K562 (cell line): Measurements from ENCODE around the gene CACTIN. TPM values are rescaled to one million over a fixed set of nuclear protein-coding genes. Genes with fewer than 3 reads are reported as not detected.
A peak's percentile ranks its signal among the peaks of the same experiment; 100 is the strongest.

ENCODE experiments used
- ATAC-seq: fragments of 200-7000 bp; cut with Tn5 transposase; 3 replicates; pipeline ENCODE4 v1.9.1; 2020; ENCODE audit warnings: moderate library complexity
- BruUV-seq: library from RNA; stranded (reverse); fragments of 400-500 nt; replicated peaks from 2 replicates; lab custom pipeline; 2021; lab: Mats Ljungman, UMichigan
- CTCF ChIA-PET: fragments of 300-600 bp; formaldehyde crosslinking; extraction: SDS; loops from one replicate; lab custom pipeline; 2021; ENCODE audit warnings: low intra/inter-chr PET ratio; lab: Yijun Ruan, JAX
- POLR2A ChIA-PET: fragments of 300-600, 350-650 bp; sonication (Branson Sonifier 250); formaldehyde crosslinking; extraction: SDS; loops from one replicate; lab custom pipeline; 2021; ENCODE audit warnings: antibody characterized with exemption, inconsistent platforms; lab: Yijun Ruan, JAX
- DNase-seq, 4 experiments: peaks; one replicate each; pipeline versions ENCODE4 v3.0.0 to v3.0.0-alpha.2; 2011 to 2018; ENCODE audit warnings: low spot score in 3 of 4, mixed read lengths in 3 of 4; ENCODE audit errors: extremely low read depth in 1 of 4
- FAIRE-seq: peaks from 2 replicates; lab custom pipeline; 2011; peaks lifted over from hg19 to GRCh38; lab: Jason Lieb, UNC
- H2AFZ ChIP-seq: 2 replicates; pipeline ENCODE4 v1.6.0; 2011; ENCODE audit warnings: low read depth, low read length, control low read depth, inconsistent platforms
- H3K27ac ChIP-seq: fragments of 200-600 bp; 3 replicates; pipeline ENCODE4 v1.8.0; 2011; ENCODE audit warnings: low read depth, mild to moderate bottlenecking, control low read depth, inconsistent platforms, low read length, moderate library complexity, mixed read lengths; ENCODE audit errors: extremely low read depth
- H3K27me3 ChIP-seq, 2 experiments: fragments of 300-600 bp in 1 of 2; 2 replicates in 1 of 2; 3 replicates in 1 of 2; pipeline versions ENCODE4 v1.6.0 to v1.8.0; 2011; ENCODE audit warnings: inconsistent platforms in 2 of 2, low read length in 2 of 2, mild to moderate bottlenecking in 1 of 2, mixed read lengths in 1 of 2, moderate library complexity in 1 of 2; ENCODE audit not compliant: control insufficient read depth in 2 of 2, insufficient read depth in 2 of 2
- H3K36me3 ChIP-seq: fragments of 300-600 bp; 3 replicates; pipeline ENCODE4 v1.8.0; 2011; ENCODE audit warnings: mild to moderate bottlenecking, low read length, inconsistent platforms; ENCODE audit not compliant: control insufficient read depth, insufficient read depth
- H3K4me1 ChIP-seq, 2 experiments: fragments of 200-600 bp in 1 of 2; replicated peaks in 1 of 2; 2 replicates in 1 of 2; 3 replicates in 1 of 2; pipeline versions ENCODE4 v1.5.1 to v1.8.0; 2011; ENCODE audit warnings: inconsistent platforms in 2 of 2, low read length in 2 of 2, mild to moderate bottlenecking in 1 of 2, mixed read lengths in 1 of 2, moderate library complexity in 1 of 2; ENCODE audit not compliant: control insufficient read depth in 2 of 2, insufficient read depth in 2 of 2
- H3K4me2 ChIP-seq: 2 replicates; pipeline ENCODE4 v1.6.1; 2011; ENCODE audit warnings: low read length, control low read depth, inconsistent platforms, mixed read lengths; ENCODE audit not compliant: insufficient read depth
- H3K4me3 ChIP-seq: fragments of 200-600 bp; sonication (generic), shearing (Covaris generic); 2 replicates; pipeline ENCODE4 v1.5.1; 2016; ENCODE audit warnings: control low read depth, inconsistent platforms
- H3K79me2 ChIP-seq: fragments of 200-600 bp; 3 replicates; pipeline ENCODE4 v1.8.0; 2011; ENCODE audit warnings: low read length, inconsistent platforms; ENCODE audit not compliant: control insufficient read depth, insufficient read depth
- H3K9ac ChIP-seq, 2 experiments: 2 replicates each; pipeline versions ENCODE4 v1.6.0 to v1.6.1; 2011; ENCODE audit warnings: low read depth in 2 of 2, low read length in 2 of 2, control low read depth in 1 of 2, inconsistent platforms in 1 of 2, mild to moderate bottlenecking in 1 of 2, mixed read lengths in 1 of 2; ENCODE audit not compliant: insufficient read depth in 1 of 2
- H3K9me1 ChIP-seq: one replicate; pipeline ENCODE4 v1.6.0; 2011; ENCODE audit warnings: inconsistent platforms, mild to moderate bottlenecking, low read length, moderate library complexity; ENCODE audit not compliant: control insufficient read depth, insufficient read depth
- H3K9me3 ChIP-seq: replicated peaks from 2 replicates; pipeline ENCODE4 v1.5.1; 2011; ENCODE audit warnings: low read depth, low read length, inconsistent platforms; ENCODE audit not compliant: control insufficient read depth, insufficient read depth
- H4K20me1 ChIP-seq: replicated peaks from 2 replicates; pipeline ENCODE4 v1.6.1; 2011; ENCODE audit warnings: low read length, inconsistent platforms, mixed read lengths; ENCODE audit not compliant: control insufficient read depth, insufficient read depth
- ARID1B ChIP-seq: fragments of 450-650 bp; IDR thresholded peaks from 2 replicates; pipeline ENCODE4 v1.6.1; 2016; ENCODE audit warnings: antibody characterized with exemption, mild to moderate bottlenecking, inconsistent platforms
- DEAF1 ChIP-seq: fragments of 450-650 bp; formaldehyde crosslinking; IDR thresholded peaks from 2 replicates; pipeline ENCODE4 v1.4.0; 2020; ENCODE audit warnings: mild to moderate bottlenecking, moderate library complexity
- DLX4 ChIP-seq: fragments of 250-450 bp; sonication (Bioruptor Pico); IDR thresholded peaks from 2 replicates; pipeline ENCODE4 v1.6.1; 2021; ENCODE audit warnings: mild to moderate bottlenecking
- ESRRB ChIP-seq: fragments of 250-450 bp; sonication (Bioruptor Pico); IDR thresholded peaks from 2 replicates; pipeline ENCODE4 v1.5.0; 2020; ENCODE audit warnings: mild to moderate bottlenecking, moderate library complexity, borderline replicate concordance
- GMEB1 ChIP-seq: fragments of 250-450 bp; sonication (Bioruptor Pico); IDR thresholded peaks from 2 replicates; pipeline ENCODE4 v1.4.0; 2020; ENCODE audit warnings: mild to moderate bottlenecking
- HDAC1 ChIP-seq, 2 experiments: fragments of 450-650 bp; IDR thresholded peaks; 2 replicates each; pipeline ENCODE4 v1.6.1; 2016 to 2017; ENCODE audit warnings: inconsistent platforms in 1 of 2, mild to moderate bottlenecking in 1 of 2, moderate library complexity in 1 of 2
- HDAC2 ChIP-seq: fragments of 450-650 bp; IDR thresholded peaks from 2 replicates; pipeline ENCODE4 v1.6.1; 2016; ENCODE audit warnings: mild to moderate bottlenecking
- REST ChIP-seq, 2 experiments: fragments of 450-650 bp; formaldehyde crosslinking in 1 of 2; IDR thresholded peaks; 2 replicates each; pipeline versions ENCODE4 v1.4.0 to v1.6.1; 2014 to 2020; ENCODE audit warnings: mild to moderate bottlenecking in 2 of 2, borderline replicate concordance in 1 of 2, low read depth in 1 of 2
- TAF15 ChIP-seq: fragments of 200-400 bp; formaldehyde crosslinking; IDR thresholded peaks from 2 replicates; pipeline ENCODE4 v1.6.1; 2017; ENCODE audit warnings: mild to moderate bottlenecking, low read depth, low read length, moderate library complexity
- WGBS: fragments of 100-300 bp; shearing (Covaris generic); methylation state at CpG from one replicate; pipeline ENCODE4 v1.1.6; 2016; ENCODE audit warnings: low coverage, mixed read lengths; ENCODE audit not compliant: insufficient coverage; ENCODE audit errors: missing lambda C conversion rate; 5-methylcytosine and 5-hydroxymethylcytosine counted together
- in situ Hi-C: fragments of 300-500 bp; cut with MboI; formaldehyde crosslinking; loops from 4 replicates; pipeline ENCODE4 v1.15.0; 2018; ENCODE audit warnings: inconsistent platforms, mixed read lengths
- intact Hi-C: fragments of 100-400 bp; cut with micrococcal nuclease; formaldehyde crosslinking; loops from 2 replicates; pipeline ENCODE4 v1.14.2; 2022
- polyA plus RNA-seq, 8 experiments: library from polyadenylated mRNA; depleted of rRNA in 4 of 8; stranded (reverse) in 5 of 8; unstranded in 3 of 8; fragments of >200 nt; fragmentation: Nextera tagmentation in 2 of 8; fragmentation: Illumina TruSeq in 1 of 8; extraction: Ambion mirVana in 2 of 8; extraction: Trizol in 1 of 8; gene quantifications; 2 replicates each; pipeline versions ENCODE4 v1.2.1 to v1.2.3, GENCODE V29; 2011 to 2014; ENCODE audit warnings: inconsistent platforms in 1 of 8, missing spikeins in 1 of 8
- total RNA-seq, 7 experiments: library from RNA; depleted of rRNA in 6 of 7; stranded (reverse); fragments of >200 nt in 6 of 7; fragmentation: Illumina TruSeq in 2 of 7; extraction: Trizol in 2 of 7; gene quantifications; 2 replicates each; pipeline versions ENCODE4 v1.2.1 to v1.2.3, GENCODE V29; 2011 to 2021; ENCODE audit warnings: low replicate concordance in 1 of 7

Gene CACTIN
- total and polyA plus RNA-seq, 9 of the 15 experiments (the other 6 are each of a cell fraction or from before 2014, with no cell fraction given) = 0.15 to 49.2 (median 15.0) TPM

GRCh38 chr19:3575260-3575741 is 51.3 kb downstream of the CACTIN start:
- peaks cover 3% of the 10 kb centered on the region; the same call in 1 of the 2 replicates for H4K20me1 ChIP-seq
- in situ Hi-C loops (no loop called here), intact Hi-C loops (no loop called here)
- no peak overlapping the region for H2AFZ ChIP-seq
- ChIA-PET CTCF (no interaction called here), POLR2A (interaction anchor here (0.5 to 2.1 kb wide), 6 partner anchors 8 to 260 kb away, joined by 3 to 11 read pairs (median 3); no protein-coding TSS in a partner anchor)
- H3K9me3 ChIP-seq = no peaks in the 10 kb centered on the region
- peaks cover 5% of the 10 kb centered on the region for H3K9me1 ChIP-seq
- no peaks in the 10 kb centered on the region for H3K27me3 ChIP-seq
- H3K79me2 ChIP-seq = peaks cover 20% of the 10 kb centered on the region
- peaks cover 32 to 80% of the 10 kb centered on the region in 2 experiments for H3K4me1 ChIP-seq
- FAIRE-seq = peak; percentile 57
- H3K4me2 ChIP-seq = no peak overlapping the region
- no peak overlapping the region for H3K4me3 ChIP-seq
- 69% methylated on average over 9 of the region's 19 CpGs for WGBS
- peak in 1 of 4 experiments; percentile 72 for DNase-seq
- peaks cover 44% of the 10 kb centered on the region for H3K36me3 ChIP-seq
- no peak for ATAC-seq
- H3K9ac ChIP-seq = peak overlapping the region in 1 of 2 experiments; percentile 33; a peak in 1 of 4 replicates
- no TSS peak for BruUV-seq
- H3K27ac ChIP-seq = no peak overlapping the region
- 0 out of 2 replicates have a peak, but pooled peaks have one; percentile 9 for TF ChIP-seq ARID1B
- no peak for TF ChIP-seq ESRRB (CRISPR knock-in tag)
- no peak for TF ChIP-seq DEAF1 (CRISPR knock-in tag)
- TF ChIP-seq HDAC2 = peak; percentile 56; the same call in 1 of the 2 replicates
- TF ChIP-seq GMEB1 (CRISPR knock-in tag) = no peak
- no peak for TF ChIP-seq HDAC1 (IDR thresholded peaks at IDR 0.05)
- TF ChIP-seq TAF15 = no peak
- no peak for TF ChIP-seq DLX4 (CRISPR knock-in tag)
- TF ChIP-seq REST (IDR thresholded peaks at IDR 0.05; ENCODE audit: borderline replicate concordance) = peak; percentile 47; the same call in 1 of the 2 replicates
- TF ChIP-seq REST (CRISPR knock-in tag; IDR thresholded peaks at IDR 0.05; ENCODE audit: low read depth) = no peak
